K562 (cell line): Measurements from ENCODE around the gene PRKAA1. TPM values are rescaled to one million over a fixed set of nuclear protein-coding genes. Genes with fewer than 3 reads are reported as not detected.

Experiments used
- ATAC-seq: fragments of 200-7000 bp; cut with Tn5 transposase; 3 replicates; pipeline ENCODE4 v1.9.1; 2020; ENCODE audit warnings: moderate library complexity
- BruUV-seq: library from RNA; stranded (reverse); fragments of 400-500 nt; replicated peaks from 2 replicates; lab custom pipeline; 2021; lab: Mats Ljungman, UMichigan
- CTCF ChIA-PET: fragments of 300-600 bp; formaldehyde crosslinking; extraction: SDS; loops from one replicate; lab custom pipeline; 2021; ENCODE audit warnings: low intra/inter-chr PET ratio; lab: Yijun Ruan, JAX
- POLR2A ChIA-PET: fragments of 300-600, 350-650 bp; sonication (Branson Sonifier 250); formaldehyde crosslinking; extraction: SDS; loops from one replicate; lab custom pipeline; 2021; ENCODE audit warnings: antibody characterized with exemption, inconsistent platforms; lab: Yijun Ruan, JAX
- DNase-seq, 4 experiments: peaks; one replicate each; pipeline versions ENCODE4 v3.0.0 to v3.0.0-alpha.2; 2011 to 2018; ENCODE audit warnings: low spot score in 3 of 4, mixed read lengths in 3 of 4; ENCODE audit errors: extremely low read depth in 1 of 4
- FAIRE-seq: peaks from 2 replicates; lab custom pipeline; 2011; peaks lifted over from hg19 to GRCh38; lab: Jason Lieb, UNC
- H2AFZ ChIP-seq: 2 replicates; pipeline ENCODE4 v1.6.0; 2011; ENCODE audit warnings: low read depth, low read length, control low read depth, inconsistent platforms
- H3K27ac ChIP-seq: fragments of 200-600 bp; 3 replicates; pipeline ENCODE4 v1.8.0; 2011; ENCODE audit warnings: low read depth, mild to moderate bottlenecking, control low read depth, inconsistent platforms, low read length, moderate library complexity, mixed read lengths; ENCODE audit errors: extremely low read depth
- H3K27me3 ChIP-seq, 2 experiments: fragments of 300-600 bp in 1 of 2; 2 replicates in 1 of 2; 3 replicates in 1 of 2; pipeline versions ENCODE4 v1.6.0 to v1.8.0; 2011; ENCODE audit warnings: inconsistent platforms in 2 of 2, low read length in 2 of 2, mild to moderate bottlenecking in 1 of 2, mixed read lengths in 1 of 2, moderate library complexity in 1 of 2; ENCODE audit not compliant: control insufficient read depth in 2 of 2, insufficient read depth in 2 of 2
- H3K36me3 ChIP-seq: fragments of 300-600 bp; 3 replicates; pipeline ENCODE4 v1.8.0; 2011; ENCODE audit warnings: mild to moderate bottlenecking, low read length, inconsistent platforms; ENCODE audit not compliant: control insufficient read depth, insufficient read depth
- H3K4me1 ChIP-seq, 2 experiments: fragments of 200-600 bp in 1 of 2; replicated peaks in 1 of 2; 2 replicates in 1 of 2; 3 replicates in 1 of 2; pipeline versions ENCODE4 v1.5.1 to v1.8.0; 2011; ENCODE audit warnings: inconsistent platforms in 2 of 2, low read length in 2 of 2, mild to moderate bottlenecking in 1 of 2, mixed read lengths in 1 of 2, moderate library complexity in 1 of 2; ENCODE audit not compliant: control insufficient read depth in 2 of 2, insufficient read depth in 2 of 2
- H3K4me2 ChIP-seq: 2 replicates; pipeline ENCODE4 v1.6.1; 2011; ENCODE audit warnings: low read length, control low read depth, inconsistent platforms, mixed read lengths; ENCODE audit not compliant: insufficient read depth
- H3K4me3 ChIP-seq: fragments of 200-600 bp; sonication (generic), shearing (Covaris generic); 2 replicates; pipeline ENCODE4 v1.5.1; 2016; ENCODE audit warnings: control low read depth, inconsistent platforms
- H3K79me2 ChIP-seq: fragments of 200-600 bp; 3 replicates; pipeline ENCODE4 v1.8.0; 2011; ENCODE audit warnings: low read length, inconsistent platforms; ENCODE audit not compliant: control insufficient read depth, insufficient read depth
- H3K9ac ChIP-seq, 2 experiments: 2 replicates each; pipeline versions ENCODE4 v1.6.0 to v1.6.1; 2011; ENCODE audit warnings: low read depth in 2 of 2, low read length in 2 of 2, control low read depth in 1 of 2, inconsistent platforms in 1 of 2, mild to moderate bottlenecking in 1 of 2, mixed read lengths in 1 of 2; ENCODE audit not compliant: insufficient read depth in 1 of 2
- H3K9me1 ChIP-seq: one replicate; pipeline ENCODE4 v1.6.0; 2011; ENCODE audit warnings: inconsistent platforms, mild to moderate bottlenecking, low read length, moderate library complexity; ENCODE audit not compliant: control insufficient read depth, insufficient read depth
- H3K9me3 ChIP-seq: replicated peaks from 2 replicates; pipeline ENCODE4 v1.5.1; 2011; ENCODE audit warnings: low read depth, low read length, inconsistent platforms; ENCODE audit not compliant: control insufficient read depth, insufficient read depth
- H4K20me1 ChIP-seq: replicated peaks from 2 replicates; pipeline ENCODE4 v1.6.1; 2011; ENCODE audit warnings: low read length, inconsistent platforms, mixed read lengths; ENCODE audit not compliant: control insufficient read depth, insufficient read depth
- ILF3 ChIP-seq: fragments of 450-650 bp; IDR thresholded peaks from 2 replicates; pipeline ENCODE4 v1.6.1; 2018; ENCODE audit warnings: antibody characterized with exemption, mild to moderate bottlenecking, moderate library complexity, borderline replicate concordance
- NFIC ChIP-seq: fragments of 450-650 bp; IDR thresholded peaks from 2 replicates; pipeline ENCODE4 v1.6.1; 2017; ENCODE audit warnings: mild to moderate bottlenecking, inconsistent platforms
- PHF8 ChIP-seq: fragments of 200-600 bp; sonication (generic); IDR thresholded peaks from 2 replicates; pipeline ENCODE4 v1.6.1; 2012; ENCODE audit warnings: mixed run types, mild to moderate bottlenecking, inconsistent platforms, low read length, moderate library complexity, borderline replicate concordance
- POLR2H ChIP-seq: IDR thresholded peaks from 2 replicates; pipeline ENCODE4 v1.6.1; 2016; ENCODE audit warnings: missing genetic modification characterization, low read depth, mild to moderate bottlenecking, control low read depth, missing compliant biosample characterization, moderate library complexity
- RCOR1 ChIP-seq, 2 experiments: IDR thresholded peaks; 2 replicates each; pipeline ENCODE4 v1.6.1; 2012; ENCODE audit warnings: low read depth in 2 of 2, low read length in 2 of 2, borderline replicate concordance in 1 of 2, improper control_type of control experiment in 1 of 2
- WGBS: fragments of 100-300 bp; shearing (Covaris generic); methylation state at CpG from one replicate; pipeline ENCODE4 v1.1.6; 2016; ENCODE audit warnings: low coverage, mixed read lengths; ENCODE audit not compliant: insufficient coverage; ENCODE audit errors: missing lambda C conversion rate; 5-methylcytosine and 5-hydroxymethylcytosine counted together
- in situ Hi-C: fragments of 300-500 bp; cut with MboI; formaldehyde crosslinking; loops from 4 replicates; pipeline ENCODE4 v1.15.0; 2018; ENCODE audit warnings: inconsistent platforms, mixed read lengths
- intact Hi-C: fragments of 100-400 bp; cut with micrococcal nuclease; formaldehyde crosslinking; loops from 2 replicates; pipeline ENCODE4 v1.14.2; 2022
- polyA plus RNA-seq, 8 experiments: library from polyadenylated mRNA; depleted of rRNA in 4 of 8; stranded (reverse) in 5 of 8; unstranded in 3 of 8; fragments of >200 nt; fragmentation: Nextera tagmentation in 2 of 8; fragmentation: Illumina TruSeq in 1 of 8; extraction: Ambion mirVana in 2 of 8; extraction: Trizol in 1 of 8; gene quantifications; 2 replicates each; pipeline versions ENCODE4 v1.2.1 to v1.2.3, GENCODE V29; 2011 to 2014; ENCODE audit warnings: inconsistent platforms in 1 of 8, missing spikeins in 1 of 8
- total RNA-seq, 7 experiments: library from RNA; depleted of rRNA in 6 of 7; stranded (reverse); fragments of >200 nt in 6 of 7; fragmentation: Illumina TruSeq in 2 of 7; extraction: Trizol in 2 of 7; gene quantifications; 2 replicates each; pipeline versions ENCODE4 v1.2.1 to v1.2.3, GENCODE V29; 2011 to 2021; ENCODE audit warnings: low replicate concordance in 1 of 7
- TF ChIP-seq, protein P1 (sequence below), 2 experiments: fragments of 450-650 bp in 1 of 2; sonication (generic) in 1 of 2; formaldehyde crosslinking in 1 of 2; IDR thresholded peaks in 1 of 2; conservative IDR thresholded peaks in 1 of 2; 2 replicates each; pipeline versions ENCODE4 v1.6.1 to v1.8.1; 2016 to 2023; ENCODE audit warnings: mild to moderate bottlenecking in 2 of 2, moderate library complexity in 2 of 2, inconsistent platforms in 1 of 2, missing genetic modification reagents in 1 of 2
- TF ChIP-seq, protein P2 (sequence below): fragments of 250-450 bp; sonication (Bioruptor Pico); IDR thresholded peaks from 2 replicates; pipeline ENCODE4 v1.5.0; 2021
- TF ChIP-seq, protein P3 (sequence below), 2 experiments: fragments of 450-650 bp; IDR thresholded peaks; 2 replicates each; pipeline ENCODE4 v1.6.1; 2018; ENCODE audit warnings: mild to moderate bottlenecking in 2 of 2, low read depth in 1 of 2; ENCODE audit not compliant: partially characterized antibody in 2 of 2

The PRKAA1 gene
- total and polyA plus RNA-seq, 9 of the 15 experiments (the other 6 are each of a cell fraction or from before 2014, with no cell fraction given) = 24.5 to 84.0 (median 51.4) TPM

DNA sequence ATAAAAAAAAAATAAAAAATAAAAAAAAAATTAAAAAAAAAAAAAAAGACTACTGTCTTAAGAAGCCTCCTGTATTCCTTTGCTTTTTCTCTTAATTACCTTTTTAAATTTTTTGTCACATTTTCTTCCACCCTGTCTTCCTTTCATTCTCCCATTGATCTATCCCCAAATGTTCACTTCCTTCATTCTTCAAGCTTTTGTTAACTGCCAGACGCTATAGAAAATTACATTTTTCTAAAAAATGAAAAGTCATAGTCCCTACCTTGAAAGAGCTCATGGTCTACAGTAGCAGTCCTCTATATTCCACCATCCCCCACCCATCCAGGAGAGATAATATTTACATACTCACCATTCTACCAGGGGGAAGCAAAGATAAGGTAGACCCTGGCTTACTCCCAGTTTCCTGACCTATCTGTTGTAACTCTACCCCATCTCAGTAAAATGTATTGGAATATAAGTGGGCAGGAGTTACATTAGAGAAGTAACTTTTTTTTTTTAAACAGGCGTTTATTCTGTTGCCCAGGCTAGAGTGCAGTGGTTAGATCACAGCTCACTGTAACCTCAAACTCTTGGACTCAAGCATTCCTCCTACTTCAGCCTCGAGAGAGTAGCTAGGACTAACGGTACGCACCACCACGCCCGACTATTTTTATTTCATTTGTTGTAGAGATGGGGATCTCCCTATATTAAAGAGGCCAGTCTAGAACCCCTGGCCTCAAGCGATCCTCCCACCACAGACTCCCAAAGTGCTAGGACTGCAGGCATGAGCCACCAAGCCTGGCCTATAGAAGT, 3.8 kb upstream of the PRKAA1 start (continued):
- TF ChIP-seq, protein P1, sequence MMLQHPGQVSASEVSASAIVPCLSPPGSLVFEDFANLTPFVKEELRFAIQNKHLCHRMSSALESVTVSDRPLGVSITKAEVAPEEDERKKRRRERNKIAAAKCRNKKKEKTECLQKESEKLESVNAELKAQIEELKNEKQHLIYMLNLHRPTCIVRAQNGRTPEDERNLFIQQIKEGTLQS (IDR thresholded peaks at IDR 0.05) = peak; percentile 46
- TF ChIP-seq, protein P1 (CRISPR knock-in tag; conservative IDR thresholded peaks at IDR 0.05) = no peak
- TF ChIP-seq PHF8 = peak; percentile 14; the same call in 1 of the 2 replicates
- TF ChIP-seq, protein P2, sequence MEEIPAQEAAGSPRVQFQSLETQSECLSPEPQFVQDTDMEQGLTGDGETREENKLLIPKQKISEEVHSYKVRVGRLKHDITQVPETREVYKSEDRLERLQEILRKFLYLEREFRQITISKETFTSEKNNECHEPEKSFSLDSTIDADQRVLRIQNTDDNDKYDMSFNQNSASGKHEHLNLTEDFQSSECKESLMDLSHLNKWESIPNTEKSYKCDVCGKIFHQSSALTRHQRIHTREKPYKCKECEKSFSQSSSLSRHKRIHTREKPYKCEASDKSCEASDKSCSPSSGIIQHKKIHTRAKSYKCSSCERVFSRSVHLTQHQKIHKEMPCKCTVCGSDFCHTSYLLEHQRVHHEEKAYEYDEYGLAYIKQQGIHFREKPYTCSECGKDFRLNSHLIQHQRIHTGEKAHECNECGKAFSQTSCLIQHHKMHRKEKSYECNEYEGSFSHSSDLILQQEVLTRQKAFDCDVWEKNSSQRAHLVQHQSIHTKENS (CRISPR knock-in tag) = no peak
- TF ChIP-seq RCOR1 (IDR thresholded peaks at IDR 0.05; ENCODE audit: borderline replicate concordance in 1 of 2, low read depth in 2 of 2, low read length in 2 of 2) = peak; percentile 75 to 93; a peak in 3 of 4 replicates

DNA sequence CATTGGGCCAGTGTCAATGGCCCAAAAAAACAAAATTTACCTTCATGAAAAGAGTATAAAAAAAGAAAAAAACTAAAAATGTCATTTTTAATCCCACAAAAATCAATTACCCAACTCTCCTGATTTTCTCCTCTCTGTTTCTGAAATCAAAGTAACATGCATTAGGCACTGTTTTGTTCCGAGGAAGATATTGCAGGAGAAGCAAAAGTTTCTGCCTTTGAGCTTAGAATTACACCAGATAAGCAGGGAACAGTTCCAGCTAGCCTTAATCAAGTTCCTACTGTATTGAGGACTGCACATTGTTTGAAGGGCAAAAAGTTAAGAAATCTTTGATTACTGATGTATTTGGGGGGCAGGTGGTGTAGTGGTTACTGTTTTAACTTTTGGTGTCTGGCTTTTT, 1.1 kb upstream of the PRKAA1 start:
- Histone ChIP-seq H3K9ac (peak overlapping the region in 1 of 2 experiments; percentile 72; a peak in 3 of 4 replicates), H3K36me3 (peaks cover 13% of the 10 kb centered on the region; the same call in 2 of the 3 replicates), H3K4me1 (peaks cover 35 to 38% of the 10 kb centered on the region in 2 experiments), H3K27ac (peak overlapping the region; percentile 70), H3K9me3 (no peaks in the 10 kb centered on the region), H3K4me2 (peak overlapping the region; percentile 84), H3K9me1 (no peaks in the 10 kb centered on the region), H3K4me3 (peak overlapping the region; percentile 94), H3K27me3 (no peaks in the 10 kb centered on the region), H4K20me1 (peaks cover 4% of the 10 kb centered on the region), H3K79me2 (peaks cover 58% of the 10 kb centered on the region), H2AFZ (peak overlapping the region; percentile 92)
- ChIA-PET CTCF (interaction anchor here (0.6 kb wide), 1 partner anchor 1056 kb away, joined by 3 read pairs; no protein-coding TSS in a partner anchor), POLR2A (interaction anchor here (1.0 to 1.7 kb wide), 2 partner anchors 12 to 30 kb away, joined by 3 to 6 read pairs; no protein-coding TSS in a partner anchor)
- no peak for ATAC-seq
- WGBS = 0% methylated on average over 1 of the region's 1 CpG
- TSS peak; percentile 78 for BruUV-seq
- in situ Hi-C loops (no loop called here), intact Hi-C loops (no loop called here)
- FAIRE-seq = peak; percentile 6
- peak in 1 of 4 experiments; percentile 48 for DNase-seq
- TF ChIP-seq, protein P3, sequence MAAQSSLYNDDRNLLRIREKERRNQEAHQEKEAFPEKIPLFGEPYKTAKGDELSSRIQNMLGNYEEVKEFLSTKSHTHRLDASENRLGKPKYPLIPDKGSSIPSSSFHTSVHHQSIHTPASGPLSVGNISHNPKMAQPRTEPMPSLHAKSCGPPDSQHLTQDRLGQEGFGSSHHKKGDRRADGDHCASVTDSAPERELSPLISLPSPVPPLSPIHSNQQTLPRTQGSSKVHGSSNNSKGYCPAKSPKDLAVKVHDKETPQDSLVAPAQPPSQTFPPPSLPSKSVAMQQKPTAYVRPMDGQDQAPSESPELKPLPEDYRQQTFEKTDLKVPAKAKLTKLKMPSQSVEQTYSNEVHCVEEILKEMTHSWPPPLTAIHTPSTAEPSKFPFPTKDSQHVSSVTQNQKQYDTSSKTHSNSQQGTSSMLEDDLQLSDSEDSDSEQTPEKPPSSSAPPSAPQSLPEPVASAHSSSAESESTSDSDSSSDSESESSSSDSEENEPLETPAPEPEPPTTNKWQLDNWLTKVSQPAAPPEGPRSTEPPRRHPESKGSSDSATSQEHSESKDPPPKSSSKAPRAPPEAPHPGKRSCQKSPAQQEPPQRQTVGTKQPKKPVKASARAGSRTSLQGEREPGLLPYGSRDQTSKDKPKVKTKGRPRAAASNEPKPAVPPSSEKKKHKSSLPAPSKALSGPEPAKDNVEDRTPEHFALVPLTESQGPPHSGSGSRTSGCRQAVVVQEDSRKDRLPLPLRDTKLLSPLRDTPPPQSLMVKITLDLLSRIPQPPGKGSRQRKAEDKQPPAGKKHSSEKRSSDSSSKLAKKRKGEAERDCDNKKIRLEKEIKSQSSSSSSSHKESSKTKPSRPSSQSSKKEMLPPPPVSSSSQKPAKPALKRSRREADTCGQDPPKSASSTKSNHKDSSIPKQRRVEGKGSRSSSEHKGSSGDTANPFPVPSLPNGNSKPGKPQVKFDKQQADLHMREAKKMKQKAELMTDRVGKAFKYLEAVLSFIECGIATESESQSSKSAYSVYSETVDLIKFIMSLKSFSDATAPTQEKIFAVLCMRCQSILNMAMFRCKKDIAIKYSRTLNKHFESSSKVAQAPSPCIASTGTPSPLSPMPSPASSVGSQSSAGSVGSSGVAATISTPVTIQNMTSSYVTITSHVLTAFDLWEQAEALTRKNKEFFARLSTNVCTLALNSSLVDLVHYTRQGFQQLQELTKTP (IDR thresholded peaks at IDR 0.05; ENCODE audit: low read depth in 1 of 2, partially characterized antibody in 2 of 2) = no peak
- TF ChIP-seq POLR2H (tag) = 0 out of 2 replicates have a peak, but pooled peaks have one; percentile 42
- 0 out of 2 replicates have a peak, but pooled peaks have one; percentile 1 for TF ChIP-seq ILF3
- TF ChIP-seq NFIC = 0 out of 2 replicates have a peak, but pooled peaks have one; percentile 5
